Measurements from ENCODE around the gene ATP9B.
A peak's percentile ranks its signal among the peaks of the same experiment; 100 is the strongest.

Gene ATP9B

GRCh38 chr18:79204889-79205807, 136.0 kb downstream of the ATP9B start:
- no peak for DNase-seq

GRCh38 chr18:79206444-79206843, 137.2 kb downstream of the ATP9B start:
- DNase-seq = no peak

GRCh38 chr18:79208906-79209305, 139.7 kb downstream of the ATP9B start:
- no peak for DNase-seq

GRCh38 chr18:79210002-79210910, 141.1 kb downstream of the ATP9B start:
- DNase-seq = no peak

GRCh38 chr18:79211844-79212243, 142.7 kb downstream of the ATP9B start:
- DNase-seq = no peak

GRCh38 chr18:79214056-79214455, 144.9 kb downstream of the ATP9B start:
- DNase-seq = no peak

GRCh38 chr18:79216176-79216575, 147.0 kb downstream of the ATP9B start:
- DNase-seq = no peak

GRCh38 chr18:79217979-79218604, 148.9 kb downstream of the ATP9B start:
- DNase-seq = no peak

GRCh38 chr18:79218605-79219190, 149.5 kb downstream of the ATP9B start:
- no peak for DNase-seq

- no peak for DNase-seq
Measured at GRCh38 chr18:79221136-79221535, 151.9 kb downstream of the ATP9B start.

- no peak for DNase-seq
Measured at GRCh38 chr18:79222790-79223189, 153.6 kb downstream of the ATP9B start.

- no peak for DNase-seq
Measured at GRCh38 chr18:79223431-79223830, 154.2 kb downstream of the ATP9B start.

GRCh38 chr18:79224381-79224780, 155.2 kb downstream of the ATP9B start:
- DNase-seq = no peak

GRCh38 chr18:79227621-79228020, 158.4 kb downstream of the ATP9B start:
- no peak for DNase-seq

- DNase-seq = no peak
Measured at GRCh38 chr18:79229431-79229830, 160.2 kb downstream of the ATP9B start.

- no peak for DNase-seq
Measured at GRCh38 chr18:79234438-79234837, 165.2 kb downstream of the ATP9B start.

- no peak for DNase-seq
Measured at GRCh38 chr18:79239631-79240030, 170.4 kb downstream of the ATP9B start.

GRCh38 chr18:79241755-79242154, 172.6 kb downstream of the ATP9B start:
- DNase-seq = no peak

- no peak for DNase-seq
Measured at GRCh38 chr18:79242246-79242645, 173.1 kb downstream of the ATP9B start.

- DNase-seq = no peak
Measured at GRCh38 chr18:79245517-79246001, 176.4 kb downstream of the ATP9B start.

GRCh38 chr18:79246309-79247108, 177.3 kb downstream of the ATP9B start:
- DNase-seq = peak; percentile 81
